Measurements from ENCODE around the gene USP24. TPM values are rescaled to one million over a fixed set of nuclear protein-coding genes. Genes with fewer than 3 reads are reported as not detected.

Gene USP24
- total RNA-seq, 1 donor from 2014 or later, result 45.1 TPM

- intact Hi-C loops (cut with DNase I), result no loop called here
- DNase-seq (ENCODE audit: low spot score), result peak; percentile 31
These were observed 165.8 kb downstream of the USP24 start for GRCh38 chr1:55049271-55049913.

- intact Hi-C loops (cut with DNase I), result no loop called here
- peak; percentile 61 for DNase-seq (ENCODE audit: low spot score)
These were observed 166.5 kb downstream of the USP24 start for GRCh38 chr1:55048453-55049270.

- intact Hi-C loops (cut with DNase I), result no loop called here
- peak; percentile 29 for DNase-seq (ENCODE audit: low spot score)
These were observed 167.6 kb downstream of the USP24 start for GRCh38 chr1:55047611-55048010.

GRCh38 chr1:55046871-55047270, 168.3 kb downstream of the USP24 start:
- intact Hi-C loops (cut with DNase I), result no loop called here
- DNase-seq (ENCODE audit: low spot score), result peak; percentile 73

GRCh38 chr1:55045430-55045829, 169.7 kb downstream of the USP24 start:
- peak; percentile 7 for DNase-seq (ENCODE audit: low spot score)
- intact Hi-C loops (cut with DNase I), result no loop called here

GRCh38 chr1:55044617-55045397, 170.4 kb downstream of the USP24 start:
- intact Hi-C loops (cut with DNase I), result no loop called here
- DNase-seq (ENCODE audit: low spot score), result peak; percentile 60

GRCh38 chr1:55043726-55044125, 171.4 kb downstream of the USP24 start:
- intact Hi-C loops (cut with DNase I), result no loop called here
- DNase-seq (ENCODE audit: low spot score), result peak; percentile 20

- DNase-seq (ENCODE audit: low spot score), result no peak
- intact Hi-C loops (cut with DNase I), result no loop called here
These were observed 172.2 kb downstream of the USP24 start for GRCh38 chr1:55043011-55043410.

GRCh38 chr1:55041613-55042012, 173.6 kb downstream of the USP24 start:
- DNase-seq (ENCODE audit: low spot score), result no peak
- intact Hi-C loops (cut with DNase I), result no loop called here

GRCh38 chr1:55040933-55041494, 174.2 kb downstream of the USP24 start:
- DNase-seq (ENCODE audit: low spot score), result no peak
- intact Hi-C loops (cut with DNase I), result no loop called here

- intact Hi-C loops (cut with DNase I), result no loop called here
- DNase-seq (ENCODE audit: low spot score), result no peak
These were observed 174.9 kb downstream of the USP24 start for GRCh38 chr1:55040083-55040932.

- intact Hi-C loops (cut with DNase I), result no loop called here
- DNase-seq (ENCODE audit: low spot score), result no peak
These were observed 175.7 kb downstream of the USP24 start, which contains the start of gene PCSK9 for GRCh38 chr1:55039342-55040082. Gene PCSK9, plus strand, starts transcription at chr1:55039548. Its CDS starts 290 bp downstream, at chr1:55039838.

GRCh38 chr1:55038974-55039341, 176.2 kb downstream of the USP24 start:
- intact Hi-C loops (cut with DNase I), result no loop called here
- no peak for DNase-seq (ENCODE audit: low spot score)

GRCh38 chr1:55038552-55038838, 176.7 kb downstream of the USP24 start:
- DNase-seq (ENCODE audit: low spot score), result no peak
- intact Hi-C loops (cut with DNase I), result no loop called here

- intact Hi-C loops (cut with DNase I), result no loop called here
- DNase-seq (ENCODE audit: low spot score), result no peak
These were observed 177.2 kb downstream of the USP24 start for GRCh38 chr1:55037733-55038551.

GRCh38 chr1:55035904-55036303, 179.3 kb downstream of the USP24 start:
- no peak for DNase-seq (ENCODE audit: low spot score)
- intact Hi-C loops (cut with DNase I), result no loop called here

GRCh38 chr1:55034476-55035133, 180.6 kb downstream of the USP24 start:
- intact Hi-C loops (cut with DNase I), result no loop called here
- DNase-seq (ENCODE audit: low spot score), result no peak

Measured in cardiac septum (tissue), 1 donor.